Mesenchymal stem cell (in vitro differentiated cells and primary cell): ENCODE results near the gene AQP11.

Experiments
- DNase-seq: peaks from one replicate; pipeline ENCODE4 v3.0.0-alpha.2; 2013
- H2AFZ ChIP-seq: one replicate; pipeline ENCODE4 v1.6.1; 2013; ENCODE audit warnings: low read depth, mild to moderate bottlenecking, control low read depth, inconsistent platforms, low read length, moderate library complexity
- H2AK5ac ChIP-seq: 2 replicates; pipeline ENCODE4 v1.6.1; 2013; ENCODE audit warnings: low read length, moderate library complexity, mild to moderate bottlenecking, inconsistent platforms; ENCODE audit not compliant: severe bottlenecking
- H2BK120ac ChIP-seq: one replicate; pipeline ENCODE4 v1.6.1; 2013; ENCODE audit warnings: low read depth, mild to moderate bottlenecking, inconsistent platforms, low read length, moderate library complexity
- H2BK12ac ChIP-seq, 2 experiments: one replicate each; pipeline ENCODE4 v1.6.1; 2013; ENCODE audit warnings: inconsistent platforms in 2 of 2, low read length in 2 of 2, mild to moderate bottlenecking in 2 of 2, moderate library complexity in 2 of 2, control low read depth in 1 of 2
- H2BK15ac ChIP-seq: one replicate; pipeline ENCODE4 v1.6.1; 2013; ENCODE audit warnings: mild to moderate bottlenecking, low read depth, inconsistent platforms; ENCODE audit not compliant: poor library complexity, severe bottlenecking
- H2BK5ac ChIP-seq: 2 replicates; pipeline ENCODE4 v1.6.1; 2013; ENCODE audit warnings: low read depth, mild to moderate bottlenecking, low read length, control low read depth, inconsistent platforms; ENCODE audit not compliant: poor library complexity, severe bottlenecking
- H3K14ac ChIP-seq, 2 experiments: one replicate each; pipeline ENCODE4 v1.6.1; 2013; ENCODE audit warnings: inconsistent platforms in 2 of 2, low read length in 2 of 2, control low read depth in 1 of 2, mild to moderate bottlenecking in 1 of 2, moderate library complexity in 1 of 2
- H3K18ac ChIP-seq, 2 experiments: one replicate each; pipeline ENCODE4 v1.6.1; 2013; ENCODE audit warnings: inconsistent platforms in 2 of 2, low read length in 2 of 2, control low read depth in 1 of 2, low read depth in 1 of 2, mild to moderate bottlenecking in 1 of 2
- H3K23ac ChIP-seq, 2 experiments: one replicate each; pipeline ENCODE4 v1.6.1; 2013; ENCODE audit warnings: inconsistent platforms in 2 of 2, low read length in 2 of 2, mild to moderate bottlenecking in 2 of 2, moderate library complexity in 2 of 2, control low read depth in 1 of 2
- H3K27ac ChIP-seq: 2 replicates; pipeline ENCODE4 v1.5.1; 2013; ENCODE audit warnings: mild to moderate bottlenecking, moderate library complexity, low read length, control low read depth, inconsistent platforms; ENCODE audit not compliant: poor library complexity, severe bottlenecking
- H3K27me3 ChIP-seq, 2 experiments: 2 replicates each; pipeline versions ENCODE4 v1.6.1 to v1.7.0; 2013; ENCODE audit warnings: low read length in 2 of 2, mild to moderate bottlenecking in 2 of 2, moderate library complexity in 2 of 2, control low read depth in 1 of 2, inconsistent platforms in 1 of 2; ENCODE audit not compliant: control insufficient read depth in 1 of 2, insufficient read depth in 1 of 2
- H3K36me3 ChIP-seq, 2 experiments: 2 replicates each; pipeline versions ENCODE4 v1.6.1 to v1.7.0; 2013; ENCODE audit warnings: low read length in 2 of 2, control low read depth in 1 of 2, inconsistent platforms in 1 of 2, low read depth in 1 of 2, mild to moderate bottlenecking in 1 of 2; ENCODE audit not compliant: insufficient read depth in 2 of 2, control insufficient read depth in 1 of 2
- H3K4ac ChIP-seq, 2 experiments: one replicate each; pipeline ENCODE4 v1.6.1; 2013; ENCODE audit warnings: inconsistent platforms in 2 of 2, low read length in 2 of 2, mild to moderate bottlenecking in 2 of 2, moderate library complexity in 2 of 2, control low read depth in 1 of 2, low read depth in 1 of 2
- H3K4me1 ChIP-seq: 2 replicates; pipeline ENCODE4 v1.6.1; 2013; ENCODE audit warnings: low read depth, low read length, control low read depth; ENCODE audit not compliant: control insufficient read depth, insufficient read depth
- H3K4me2 ChIP-seq: 2 replicates; pipeline ENCODE4 v1.6.1; 2013; ENCODE audit warnings: low read length, mild to moderate bottlenecking, inconsistent platforms; ENCODE audit not compliant: poor library complexity, severe bottlenecking
- H3K4me3 ChIP-seq, 2 experiments: 2 replicates each; pipeline versions ENCODE4 v1.5.1 to v1.7.0; 2013; ENCODE audit warnings: low read length in 2 of 2, mild to moderate bottlenecking in 2 of 2, control low read depth in 1 of 2, low read depth in 1 of 2; ENCODE audit not compliant: insufficient read depth in 1 of 2
- H3K79me1 ChIP-seq: replicated peaks from 2 replicates; pipeline ENCODE4 v1.6.1; 2013; ENCODE audit warnings: mild to moderate bottlenecking, control low read depth, low read length, inconsistent platforms; ENCODE audit not compliant: poor library complexity, severe bottlenecking
- H3K9ac ChIP-seq: 2 replicates; pipeline ENCODE4 v1.7.0; 2013; ENCODE audit warnings: mild to moderate bottlenecking, low read length, moderate library complexity
- H3K9me3 ChIP-seq: 2 replicates; pipeline ENCODE4 v1.7.0; 2013; ENCODE audit warnings: mild to moderate bottlenecking, low read length; ENCODE audit not compliant: control insufficient read depth
- H4K8ac ChIP-seq: one replicate; pipeline ENCODE4 v1.6.1; 2013; ENCODE audit warnings: inconsistent platforms, mild to moderate bottlenecking, low read length, moderate library complexity
- H4K91ac ChIP-seq: one replicate; pipeline ENCODE4 v1.6.1; 2013; ENCODE audit warnings: mild to moderate bottlenecking, low read length, inconsistent platforms
- WGBS: methylation state at CpG from one replicate; pipeline ENCODE4 v1.1.7; 2013; ENCODE audit warnings: mixed read lengths; 5-methylcytosine and 5-hydroxymethylcytosine counted together

AQP11 gene

DNA sequence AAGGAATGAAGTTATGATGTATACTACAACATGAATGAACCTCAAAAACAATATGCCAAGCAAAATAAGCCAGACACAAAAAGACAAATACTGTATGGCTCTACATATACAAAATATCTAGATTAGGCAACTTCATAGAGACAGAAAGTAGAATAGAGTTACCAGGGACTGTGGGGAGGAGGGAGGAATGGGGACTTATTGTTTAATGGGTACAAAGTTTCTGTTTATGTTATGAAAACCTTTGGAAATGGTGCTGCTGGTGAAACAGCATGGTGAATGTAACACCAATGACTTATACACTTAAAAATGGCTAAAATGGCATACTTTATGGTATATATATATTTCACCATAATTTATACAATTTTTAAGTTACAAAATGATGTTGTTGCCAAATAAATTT lies 4.1 kb downstream of the AQP11 start:
- Histone ChIP-seq H2BK12ac (no peak overlapping the region), H3K79me1 (no peaks in the 10 kb centered on the region), H3K4ac (no peak overlapping the region), H3K4me1 (peaks cover 6% of the 10 kb centered on the region), H3K27me3 (no peaks in the 10 kb centered on the region), H4K8ac (no peak overlapping the region), H2BK15ac (no peak overlapping the region), H3K27ac (no peak overlapping the region), H3K4me2 (no peak overlapping the region), H2AK5ac (no peak overlapping the region), H3K36me3 (peaks cover 0 to 6% of the 10 kb centered on the region in 2 experiments), H3K9me3 (no peaks in the 10 kb centered on the region), H2BK120ac (no peak overlapping the region), H3K18ac (no peak overlapping the region), H2BK5ac (no peak overlapping the region), H3K14ac (no peak overlapping the region), H3K23ac (no peak overlapping the region), H2AFZ (no peak overlapping the region), H4K91ac (no peak overlapping the region), H3K9ac (no peak overlapping the region), H3K4me3 (no peak overlapping the region)
- no peak for DNase-seq

DNA sequence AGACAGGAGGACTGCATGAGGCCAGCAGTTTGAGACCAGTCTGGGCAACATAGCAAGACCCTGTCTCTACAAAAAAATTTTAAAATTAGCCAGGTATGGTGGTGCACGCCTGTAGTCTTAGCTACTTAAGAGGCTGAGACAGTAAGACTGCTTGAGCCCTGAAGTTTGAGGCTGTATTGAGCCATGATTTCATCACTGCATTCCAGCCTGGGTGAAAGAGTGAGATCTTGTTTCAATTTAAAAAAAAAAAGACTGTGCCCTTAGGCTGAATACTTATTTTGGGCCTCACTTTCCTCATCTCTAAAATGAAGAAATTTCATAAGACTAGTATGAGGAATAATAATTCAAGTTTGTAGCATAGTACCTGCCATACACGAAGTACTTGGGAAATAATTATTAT lies 6.9 kb downstream of the AQP11 start:
- H2BK5ac ChIP-seq, result no peak overlapping the region
- peak; percentile 26 for DNase-seq
- H3K18ac ChIP-seq, result no peak overlapping the region
- H3K4me1 ChIP-seq, result peaks cover 4% of the 10 kb centered on the region
- no peak overlapping the region for H4K8ac ChIP-seq
- no peak overlapping the region for H3K23ac ChIP-seq
- H3K14ac ChIP-seq, result no peak overlapping the region
- no peak overlapping the region for H2AFZ ChIP-seq
- 100% methylated on average over 1 of the region's 2 CpGs for WGBS
- H2BK15ac ChIP-seq, result no peak overlapping the region
- no peak overlapping the region for H3K27ac ChIP-seq
- no peak overlapping the region for H4K91ac ChIP-seq
- H2BK12ac ChIP-seq, result no peak overlapping the region
- H3K4ac ChIP-seq, result no peak overlapping the region
- H3K9me3 ChIP-seq, result no peaks in the 10 kb centered on the region
- H3K79me1 ChIP-seq, result peaks cover 2% of the 10 kb centered on the region
- no peak overlapping the region for H3K4me3 ChIP-seq
- H3K9ac ChIP-seq, result no peak overlapping the region
- no peaks in the 10 kb centered on the region for H3K27me3 ChIP-seq
- H3K36me3 ChIP-seq, result peaks cover 0 to 6% of the 10 kb centered on the region in 2 experiments
- no peak overlapping the region for H2AK5ac ChIP-seq
- no peak overlapping the region for H2BK120ac ChIP-seq
- H3K4me2 ChIP-seq, result no peak overlapping the region

DNA sequence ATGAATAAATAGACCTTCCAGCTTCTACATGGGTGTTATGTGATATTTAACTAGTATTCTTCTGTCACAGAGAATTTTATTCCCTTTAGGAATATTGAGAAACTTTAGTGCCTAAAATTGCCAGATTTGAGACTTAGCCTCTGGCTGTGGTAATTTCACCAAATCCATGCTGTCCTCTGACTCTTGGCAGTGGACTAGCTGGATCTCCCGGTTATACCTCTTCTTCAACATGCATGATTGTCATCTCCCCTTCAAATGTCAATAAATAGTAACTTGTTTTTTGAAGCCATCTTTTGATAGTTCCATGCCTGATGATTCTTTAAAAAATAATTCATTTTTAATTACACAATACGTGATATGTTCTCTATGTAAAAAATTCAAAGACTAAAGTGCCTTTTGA lies 8.4 kb downstream of the AQP11 start:
- no peak overlapping the region for H3K27ac ChIP-seq
- H4K91ac ChIP-seq, result no peak overlapping the region
- no peak overlapping the region for H3K9ac ChIP-seq
- H2BK15ac ChIP-seq, result no peak overlapping the region
- H3K9me3 ChIP-seq, result no peaks in the 10 kb centered on the region
- no peak overlapping the region for H2BK120ac ChIP-seq
- no peak overlapping the region for H3K4me3 ChIP-seq
- H3K18ac ChIP-seq, result no peak overlapping the region
- no peak overlapping the region for H2BK5ac ChIP-seq
- H3K4me1 ChIP-seq, result peaks cover 7% of the 10 kb centered on the region
- no peaks in the 10 kb centered on the region for H3K27me3 ChIP-seq
- no peak for DNase-seq
- H2AK5ac ChIP-seq, result no peak overlapping the region
- H3K14ac ChIP-seq, result no peak overlapping the region
- no peak overlapping the region for H4K8ac ChIP-seq
- H3K4me2 ChIP-seq, result no peak overlapping the region
- H2AFZ ChIP-seq, result no peak overlapping the region
- no peak overlapping the region for H3K4ac ChIP-seq
- WGBS, result 100% methylated on average over 1 of the region's 2 CpGs
- H3K36me3 ChIP-seq, result peaks cover 0 to 6% of the 10 kb centered on the region in 2 experiments
- H3K79me1 ChIP-seq, result peaks cover 2% of the 10 kb centered on the region
- H3K23ac ChIP-seq, result no peak overlapping the region
- H2BK12ac ChIP-seq, result no peak overlapping the region

DNA sequence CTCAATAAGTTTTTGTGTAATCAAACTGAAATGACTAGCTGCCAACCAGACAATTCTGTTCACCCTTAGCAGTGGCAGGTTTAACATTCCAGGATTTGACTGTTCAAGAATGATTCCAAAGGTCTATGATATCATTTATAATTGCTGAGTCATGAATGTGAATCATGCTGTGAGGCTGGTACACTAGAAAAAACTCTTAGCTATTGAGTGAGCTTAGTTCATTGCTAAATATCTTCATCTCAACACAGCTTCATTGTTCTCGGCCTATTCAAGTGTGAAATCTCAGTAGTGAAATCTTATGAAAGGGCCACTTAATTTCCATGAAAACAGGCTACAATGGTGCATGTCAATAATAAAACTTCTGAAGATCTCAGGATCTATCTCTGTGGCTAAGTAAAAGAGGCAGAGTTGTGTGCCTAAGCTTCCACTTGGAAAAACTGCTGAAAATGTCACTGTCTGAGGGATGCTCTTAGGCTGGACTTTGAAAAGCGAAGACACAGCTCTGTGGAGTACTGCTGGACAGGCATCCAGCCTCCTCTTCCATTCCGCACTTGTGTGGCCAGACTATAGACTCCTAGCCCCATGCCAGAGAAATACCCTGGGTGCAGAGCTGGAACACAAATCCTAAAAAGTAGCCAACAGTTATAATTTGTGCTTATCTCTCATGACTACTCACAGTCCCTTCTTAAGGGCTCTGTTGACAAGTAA lies 12.8 kb downstream of the AQP11 start:
- peaks cover 7% of the 10 kb centered on the region for H3K4me1 ChIP-seq
- peak overlapping the region; percentile 4 for H4K8ac ChIP-seq
- H2BK5ac ChIP-seq, result no peak overlapping the region
- no peak overlapping the region for H2AFZ ChIP-seq
- peak; percentile 72 for DNase-seq
- no peak overlapping the region for H4K91ac ChIP-seq
- H3K18ac ChIP-seq, result no peak overlapping the region
- H3K14ac ChIP-seq, result no peak overlapping the region
- H3K79me1 ChIP-seq, result peaks cover 3% of the 10 kb centered on the region
- peaks cover 4 to 25% of the 10 kb centered on the region in 2 experiments for H3K36me3 ChIP-seq
- no peaks in the 10 kb centered on the region for H3K9me3 ChIP-seq
- H2BK12ac ChIP-seq, result no peak overlapping the region
- H3K27ac ChIP-seq, result peak overlapping the region; percentile 75
- H3K4ac ChIP-seq, result no peak overlapping the region
- H3K27me3 ChIP-seq, result no peaks in the 10 kb centered on the region
- WGBS, result 93% methylated on average over 2 of the region's 3 CpGs
- H3K9ac ChIP-seq, result peak overlapping the region; percentile 68
- H2BK15ac ChIP-seq, result no peak overlapping the region
- no peak overlapping the region for H2BK120ac ChIP-seq
- no peak overlapping the region for H3K4me3 ChIP-seq
- no peak overlapping the region for H3K4me2 ChIP-seq
- no peak overlapping the region for H3K23ac ChIP-seq
- no peak overlapping the region for H2AK5ac ChIP-seq
